GM12878 (cell line): ENCODE data around the gene LCLAT1. TPM values are rescaled to one million over a fixed set of nuclear protein-coding genes. Genes with fewer than 3 reads are reported as not detected.

Experiments used
- ATAC-seq: fragments of 200-7000 bp; cut with Tn5 transposase; 3 replicates; pipeline ENCODE4 v1.9.1; 2020; ENCODE audit warnings: mild to moderate bottlenecking, moderate library complexity
- BruUV-seq: library from RNA; stranded (reverse); fragments of 400-500 nt; replicated peaks from 2 replicates; lab custom pipeline; 2021; lab: Mats Ljungman, UMichigan
- CTCF ChIA-PET: fragments of 300-600 bp; sonication (Branson Sonifier 250); formaldehyde crosslinking; extraction: SDS; loops from one replicate; lab custom pipeline; 2021; ENCODE audit warnings: inconsistent platforms; lab: Yijun Ruan, JAX
- POLR2A ChIA-PET: fragments of 350-600 bp; formaldehyde crosslinking; extraction: SDS; loops from one replicate; lab custom pipeline; 2021; ENCODE audit warnings: inconsistent platforms; lab: Charles Lee
- RAD21 ChIA-PET: fragments of 300-600 bp; sonication (Branson Sonifier 250); formaldehyde crosslinking; loops from one replicate; lab custom pipeline; 2023; ENCODE audit warnings: antibody characterized with exemption; ENCODE audit not compliant: unreplicated experiment; lab: Charles Lee
- SMC1A ChIA-PET: fragments of 300-600 bp; sonication (Branson Sonifier 250); formaldehyde crosslinking; loops from one replicate; lab custom pipeline; 2023; ENCODE audit not compliant: unreplicated experiment, uncharacterized antibody; lab: Charles Lee
- DNase-seq: peaks from one replicate; pipeline ENCODE4 v3.0.0-alpha.2; 2011; ENCODE audit warnings: low read depth, low spot score
- FAIRE-seq: peaks from 3 replicates; lab custom pipeline; 2011; peaks lifted over from hg19 to GRCh38; lab: Jason Lieb, UNC
- H2AFZ ChIP-seq: 2 replicates; pipeline ENCODE4 v1.6.0; 2011; ENCODE audit warnings: low read depth, low read length, control low read depth; ENCODE audit not compliant: control insufficient read depth
- H3K27ac ChIP-seq: 2 replicates; pipeline ENCODE4 v1.5.1; 2011; ENCODE audit warnings: control low read depth; ENCODE audit not compliant: control insufficient read depth, insufficient read depth
- H3K27me3 ChIP-seq, 2 experiments: replicated peaks in 1 of 2; 2 replicates each; pipeline versions ENCODE4 v1.6.0 to v1.6.1; 2011; ENCODE audit warnings: low read length in 1 of 2; ENCODE audit not compliant: control insufficient read depth in 2 of 2, insufficient read depth in 2 of 2
- H3K36me3 ChIP-seq, 2 experiments: 2 replicates each; pipeline ENCODE4 v1.5.1; 2011; ENCODE audit warnings: low read length in 1 of 2; ENCODE audit not compliant: control insufficient read depth in 2 of 2, insufficient read depth in 2 of 2
- H3K4me1 ChIP-seq: 2 replicates; pipeline ENCODE4 v1.6.1; 2011; ENCODE audit warnings: mild to moderate bottlenecking, low read length, moderate library complexity, mixed read lengths; ENCODE audit not compliant: control insufficient read depth, insufficient read depth
- H3K4me2 ChIP-seq: 2 replicates; pipeline ENCODE4 v1.6.0; 2011; ENCODE audit warnings: control low read depth; ENCODE audit not compliant: control insufficient read depth, insufficient read depth
- H3K4me3 ChIP-seq: fragments of 200-600 bp; sonication (generic); 2 replicates; pipeline ENCODE4 v1.5.1; 2016
- H3K79me2 ChIP-seq: 2 replicates; pipeline ENCODE4 v1.6.0; 2011; ENCODE audit warnings: low read length; ENCODE audit not compliant: control insufficient read depth, insufficient read depth
- H3K9ac ChIP-seq: 2 replicates; pipeline ENCODE4 v1.8.0; 2011; ENCODE audit warnings: low read length, control low read depth, mixed read lengths; ENCODE audit not compliant: control insufficient read depth, insufficient read depth
- H3K9me3 ChIP-seq: replicated peaks from 3 replicates; pipeline ENCODE4 v1.5.1; 2011; ENCODE audit warnings: mild to moderate bottlenecking, low read length; ENCODE audit not compliant: control insufficient read depth, insufficient read depth
- H4K20me1 ChIP-seq: 2 replicates; pipeline ENCODE4 v1.6.0; 2011; ENCODE audit not compliant: control insufficient read depth, insufficient read depth
- IRF4 ChIP-seq: IDR thresholded peaks from 2 replicates; pipeline ENCODE4 v1.6.1; 2011; ENCODE audit warnings: low read depth, low read length
- JUNB ChIP-seq: IDR thresholded peaks from 2 replicates; pipeline ENCODE4 v1.6.1; 2016; ENCODE audit warnings: antibody characterized with exemption, mild to moderate bottlenecking
- KLF5 ChIP-seq: fragments of 450-650 bp; IDR thresholded peaks from 2 replicates; pipeline ENCODE4 v1.6.1; 2014; ENCODE audit warnings: mild to moderate bottlenecking; ENCODE audit not compliant: partially characterized antibody
- MEF2B ChIP-seq: fragments of 450-650 bp; IDR thresholded peaks from 2 replicates; pipeline ENCODE4 v1.6.1; 2018; ENCODE audit warnings: mild to moderate bottlenecking, moderate library complexity; ENCODE audit not compliant: partially characterized antibody, poor library complexity, severe bottlenecking
- WGBS: methylation state at CpG from one replicate; pipeline ENCODE4 v1.1.6; 2016; ENCODE audit warnings: low lambda C conversion rate; ENCODE audit not compliant: insufficient replicate concordance, insufficient coverage; ENCODE audit errors: missing lambda C conversion rate; 5-methylcytosine and 5-hydroxymethylcytosine counted together
- in situ Hi-C: fragments of 300-500 bp; cut with MboI; formaldehyde crosslinking; loops from 9 replicates; pipeline ENCODE4 v1.14.3; 2018; ENCODE audit warnings: mixed read lengths
- intact Hi-C: fragments of 100-400 bp; cut with micrococcal nuclease; formaldehyde crosslinking; loops from one replicate; pipeline ENCODE4 v1.14.2; 2022; ENCODE audit not compliant: unreplicated experiment
- polyA plus RNA-seq, 11 experiments: library from polyadenylated mRNA; depleted of rRNA in 4 of 11; unstranded in 6 of 11; stranded (reverse) in 5 of 11; fragments of >200 nt; fragmentation: Nextera tagmentation in 4 of 11; fragmentation: Illumina TruSeq in 1 of 11; extraction: Ambion mirVana in 4 of 11; extraction: Trizol in 1 of 11; gene quantifications; 1 replicate in 1 of 11; 2 replicates in 10 of 11; pipeline versions ENCODE4 v1.2.1 to v1.2.3, GENCODE V29; 2011 to 2016; ENCODE audit warnings: inconsistent platforms in 2 of 11, missing spikeins in 2 of 11, low read depth in 1 of 11
- total RNA-seq, 4 experiments: library from RNA; depleted of rRNA in 3 of 4; stranded (reverse); fragments of >200 nt in 3 of 4; fragmentation: Illumina TruSeq in 1 of 4; extraction: Trizol in 1 of 4; gene quantifications; 2 replicates each; pipeline versions ENCODE4 v1.2.1 to v1.2.3, GENCODE V29; 2013 to 2021
- TF ChIP-seq, protein P1 (sequence below): IDR thresholded peaks from 2 replicates; pipeline ENCODE4 v1.6.1; 2011; ENCODE audit warnings: mild to moderate bottlenecking, low read depth, low read length, moderate library complexity; ENCODE audit not compliant: insufficient replicate concordance

LCLAT1 gene
- total and polyA plus RNA-seq, 10 of the 15 experiments (the other 5 are each of a cell fraction or from before 2014, with no cell fraction given): 8.1 to 33.0 (median 15.9) TPM

DNA sequence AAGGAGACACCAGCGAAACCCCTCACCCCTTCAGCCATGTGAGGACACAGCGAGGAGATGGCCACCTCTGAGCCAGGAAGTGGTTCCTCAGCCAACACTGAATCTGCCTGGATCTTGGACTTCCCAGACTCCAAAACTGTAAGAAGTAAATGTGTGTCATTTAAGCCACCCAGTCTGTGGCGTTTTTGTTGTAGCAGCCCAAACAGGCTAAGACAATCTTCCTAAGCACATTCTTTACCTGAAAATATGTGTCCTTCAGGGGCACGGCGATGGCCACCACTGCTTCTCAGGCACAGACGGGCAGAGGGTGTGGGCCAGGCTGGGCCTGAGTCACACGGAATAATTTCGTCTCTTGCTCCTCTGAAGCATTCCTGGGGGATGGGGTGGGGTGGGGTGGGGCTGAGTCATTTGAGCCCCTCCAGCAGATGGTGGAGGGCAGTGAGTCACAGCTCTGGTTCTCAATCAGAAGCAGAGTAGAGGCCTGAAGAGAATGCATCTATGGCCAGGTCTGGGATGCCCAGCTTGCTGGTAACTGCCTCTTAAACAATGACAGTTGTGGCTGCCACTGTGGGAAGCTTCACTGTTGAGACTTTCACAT, 217.8 kb downstream of the LCLAT1 start:
- ChIA-PET CTCF (interaction anchor here (2.4 kb wide), 1 partner anchor 47 kb away, joined by 10 read pairs; no protein-coding TSS in a partner anchor), RAD21 (interaction anchor here (0.5 kb wide), 1 partner anchor 550 kb away, joined by 3 read pairs; no protein-coding TSS in a partner anchor), POLR2A (no interaction called here), SMC1A (no interaction called here)
- Histone ChIP-seq H3K9me3 (peaks cover 12% of the 10 kb centered on the region), H3K36me3 (no peaks in the 10 kb centered on the region), H3K79me2 (no peaks in the 10 kb centered on the region), H3K27me3 (no peaks in the 10 kb centered on the region), H3K4me3 (no peak overlapping the region), H3K4me2 (no peak overlapping the region), H2AFZ (no peak overlapping the region), H3K9ac (no peak overlapping the region), H4K20me1 (no peaks in the 10 kb centered on the region), H3K27ac (no peak overlapping the region), H3K4me1 (no peaks in the 10 kb centered on the region)
- 38% methylated on average over 8 of the region's 8 CpGs for WGBS
- no peak for DNase-seq
- in situ Hi-C loops: no loop called here
- no TSS peak for BruUV-seq
- intact Hi-C loops: no loop called here
- no peak for FAIRE-seq
- ATAC-seq: no peak
- TF ChIP-seq JUNB (peak; percentile 36; the same call in 1 of the 2 replicates), KLF5 (no peak), IRF4 (no peak), MEF2B (no peak)
- TF ChIP-seq, protein P1, sequence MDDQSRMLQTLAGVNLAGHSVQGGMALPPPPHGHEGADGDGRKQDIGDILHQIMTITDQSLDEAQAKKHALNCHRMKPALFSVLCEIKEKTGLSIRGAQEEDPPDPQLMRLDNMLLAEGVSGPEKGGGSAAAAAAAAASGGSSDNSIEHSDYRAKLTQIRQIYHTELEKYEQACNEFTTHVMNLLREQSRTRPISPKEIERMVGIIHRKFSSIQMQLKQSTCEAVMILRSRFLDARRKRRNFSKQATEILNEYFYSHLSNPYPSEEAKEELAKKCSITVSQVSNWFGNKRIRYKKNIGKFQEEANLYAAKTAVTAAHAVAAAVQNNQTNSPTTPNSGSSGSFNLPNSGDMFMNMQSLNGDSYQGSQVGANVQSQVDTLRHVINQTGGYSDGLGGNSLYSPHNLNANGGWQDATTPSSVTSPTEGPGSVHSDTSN: no peak
